Measurements from ENCODE around the gene GJB4. TPM values are rescaled to one million over a fixed set of nuclear protein-coding genes. Genes with fewer than 3 reads are reported as not detected.
"Not testable (repeated sequence)": the region's sequence is repeated elsewhere in the genome, so short reads cannot be mapped to it uniquely, and the experiment has no call there.

The GJB4 gene
- total and polyA plus RNA-seq, 5 donors from 2014 or later = not detected

- Mint-ChIP-seq H3K9me3 (peaks cover 0 to 4% (median 0%) of the 10 kb centered on the region in 7 donors), H3K27ac (no peak overlapping the region), H3K27me3 (peaks cover 14% of the 10 kb centered on the region), H3K36me3 (no peaks in the 10 kb centered on the region), H3K4me1 (no peaks in the 10 kb centered on the region), H3K4me3 (no peak overlapping the region)
- ATAC-seq (ENCODE audit: low read depth in 2 of 2) (no peak), DNase-seq (no peak)
- no peaks in the 10 kb centered on the region for H3K36me3 ChIP-seq (ENCODE audit: control insufficient read depth, insufficient read depth, low read length)
- H3K4me3 ChIP-seq (ENCODE audit: low read depth, low read length) = no peak overlapping the region
- H3K4me1 ChIP-seq (ENCODE audit: control insufficient read depth, insufficient read depth, low read length, poor library complexity, severe bottlenecking) = no peaks in the 10 kb centered on the region
- no peaks in the 10 kb centered on the region for H3K9me3 ChIP-seq (ENCODE audit: control insufficient read depth in 2 of 2, low read length in 2 of 2)
- H3K27me3 ChIP-seq (ENCODE audit: control insufficient read depth, insufficient read depth, low read length) = no peaks in the 10 kb centered on the region
- no peak overlapping the region for H3K27ac ChIP-seq (ENCODE audit: insufficient read depth, low read length, poor library complexity, severe bottlenecking)
Measured at GRCh38 chr1:34721241-34721640, 38.3 kb upstream of the GJB4 start.

DNA sequence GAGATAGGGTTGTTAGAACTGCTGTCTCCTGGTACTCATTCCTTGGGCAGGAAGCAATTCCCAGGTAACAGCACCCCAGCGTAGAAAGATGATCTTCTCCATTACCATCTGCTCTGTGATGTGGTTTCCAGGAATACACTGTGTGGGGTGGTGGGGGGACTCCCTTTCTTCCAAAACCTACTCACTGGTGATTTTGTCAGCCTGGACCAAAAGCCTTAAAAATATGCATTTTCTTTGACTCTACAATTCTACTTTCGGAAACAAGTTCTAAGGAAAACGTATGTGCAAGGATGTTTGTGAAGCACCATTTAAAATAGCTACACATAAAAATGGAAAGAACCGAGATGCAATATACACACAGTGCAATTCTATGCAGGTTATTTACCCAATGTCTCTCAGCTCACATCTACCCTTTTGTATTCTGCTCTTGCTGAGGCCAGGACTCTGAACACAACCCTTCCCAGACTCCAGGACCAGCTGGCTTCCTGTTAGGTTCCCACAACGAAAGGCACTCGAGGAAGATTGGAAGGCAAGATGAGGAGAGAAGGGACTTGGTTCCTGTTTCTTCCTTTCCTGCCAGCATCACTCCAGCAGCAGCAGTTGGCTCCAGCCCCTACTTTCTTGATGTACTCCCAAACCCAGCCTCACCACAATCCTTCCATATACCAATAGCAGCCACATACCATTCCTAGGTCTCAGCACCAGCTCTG lies 37.7 kb upstream of the GJB4 start:
- H3K9me3 ChIP-seq (ENCODE audit: control insufficient read depth in 2 of 2, low read length in 2 of 2) = no peaks in the 10 kb centered on the region
- no peak for ATAC-seq (ENCODE audit: low read depth in 2 of 2)
- no peaks in the 10 kb centered on the region for H3K4me1 ChIP-seq (ENCODE audit: control insufficient read depth, insufficient read depth, low read length, poor library complexity, severe bottlenecking)
- no peak overlapping the region for H3K27ac Mint-ChIP-seq
- DNase-seq = no peak
- H3K27ac ChIP-seq (ENCODE audit: insufficient read depth, low read length, poor library complexity, severe bottlenecking) = no peak overlapping the region
- H3K36me3 ChIP-seq (ENCODE audit: control insufficient read depth, insufficient read depth, low read length) = no peaks in the 10 kb centered on the region
- peaks cover 0 to 4% (median 0%) of the 10 kb centered on the region in 7 donors for H3K9me3 Mint-ChIP-seq
- H3K36me3 Mint-ChIP-seq = no peaks in the 10 kb centered on the region
- H3K27me3 Mint-ChIP-seq = peaks cover 16% of the 10 kb centered on the region
- H3K4me3 ChIP-seq (ENCODE audit: low read depth, low read length) = no peak overlapping the region
- H3K4me3 Mint-ChIP-seq = no peak overlapping the region
- H3K27me3 ChIP-seq (ENCODE audit: control insufficient read depth, insufficient read depth, low read length) = peaks cover 6% of the 10 kb centered on the region
- no peaks in the 10 kb centered on the region for H3K4me1 Mint-ChIP-seq

GRCh38 chr1:34726861-34727260 lies 32.7 kb upstream of the GJB4 start:
- no peaks in the 10 kb centered on the region for H3K4me1 Mint-ChIP-seq
- Histone ChIP-seq H3K27me3 (ENCODE audit: control insufficient read depth, insufficient read depth, low read length) (peaks cover 7% of the 10 kb centered on the region), H3K27ac (ENCODE audit: insufficient read depth, low read length, poor library complexity, severe bottlenecking) (no peak overlapping the region), H3K9me3 (ENCODE audit: control insufficient read depth in 2 of 2, low read length in 2 of 2) (no peaks in the 10 kb centered on the region), H3K36me3 (ENCODE audit: control insufficient read depth, insufficient read depth, low read length) (no peaks in the 10 kb centered on the region), H3K4me3 (ENCODE audit: low read depth, low read length) (no peak overlapping the region), H3K4me1 (ENCODE audit: control insufficient read depth, insufficient read depth, low read length, poor library complexity, severe bottlenecking) (no peaks in the 10 kb centered on the region)
- ATAC-seq (ENCODE audit: low read depth in 2 of 2) (no peak), DNase-seq (no peak)
- peaks cover 0 to 1% (median 0%) of the 10 kb centered on the region in 7 donors for H3K9me3 Mint-ChIP-seq
- no peaks in the 10 kb centered on the region for H3K36me3 Mint-ChIP-seq
- H3K27me3 Mint-ChIP-seq = peaks cover 16% of the 10 kb centered on the region
- H3K4me3 Mint-ChIP-seq = no peak overlapping the region
- no peak overlapping the region for H3K27ac Mint-ChIP-seq

DNA sequence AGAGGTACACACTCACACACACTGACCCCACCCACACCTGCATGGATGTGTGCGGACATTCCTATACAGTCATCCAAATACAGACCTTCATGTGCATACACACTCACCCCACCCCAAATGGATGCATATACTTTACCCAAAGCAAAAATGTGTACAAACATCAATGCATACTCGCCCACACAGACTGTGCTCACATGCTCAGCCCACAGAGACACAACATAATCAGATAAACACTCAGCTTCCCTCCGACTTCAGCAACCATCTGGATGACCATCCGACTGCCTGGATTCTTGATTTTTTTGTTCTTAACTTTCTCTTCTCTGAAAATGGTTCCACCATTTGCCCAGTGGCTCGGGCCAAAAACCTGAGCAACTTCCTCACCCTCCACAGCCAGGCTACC lies 29.1 kb upstream of the GJB4 start:
- H3K9me3 ChIP-seq (ENCODE audit: control insufficient read depth in 2 of 2, low read length in 2 of 2) = no peaks in the 10 kb centered on the region
- Mint-ChIP-seq H3K27me3 (peaks cover 16% of the 10 kb centered on the region), H3K27ac (no peak overlapping the region), H3K36me3 (no peaks in the 10 kb centered on the region), H3K9me3 (no peaks in the 10 kb centered on the region), H3K4me3 (no peak overlapping the region), H3K4me1 (no peaks in the 10 kb centered on the region)
- no peak for ATAC-seq (ENCODE audit: low read depth in 2 of 2)
- no peak overlapping the region for H3K4me3 ChIP-seq (ENCODE audit: low read depth, low read length)
- no peak overlapping the region for H3K27ac ChIP-seq (ENCODE audit: insufficient read depth, low read length, poor library complexity, severe bottlenecking)
- no peaks in the 10 kb centered on the region for H3K4me1 ChIP-seq (ENCODE audit: control insufficient read depth, insufficient read depth, low read length, poor library complexity, severe bottlenecking)
- no peak for DNase-seq
- H3K27me3 ChIP-seq (ENCODE audit: control insufficient read depth, insufficient read depth, low read length) = peaks cover 7% of the 10 kb centered on the region
- no peaks in the 10 kb centered on the region for H3K36me3 ChIP-seq (ENCODE audit: control insufficient read depth, insufficient read depth, low read length)

- DNase-seq; H3K36me3 ChIP-seq (ENCODE audit: control insufficient read depth, insufficient read depth, low read length); H3K4me3 ChIP-seq (ENCODE audit: low read depth, low read length); H3K27me3 ChIP-seq (ENCODE audit: control insufficient read depth, insufficient read depth, low read length); H3K27me3 Mint-ChIP-seq; H3K4me3 Mint-ChIP-seq; H3K4me1 ChIP-seq (ENCODE audit: control insufficient read depth, insufficient read depth, low read length, poor library complexity, severe bottlenecking); H3K36me3 Mint-ChIP-seq; H3K9me3 Mint-ChIP-seq; H3K9me3 ChIP-seq (ENCODE audit: control insufficient read depth in 2 of 2, low read length in 2 of 2); ATAC-seq (ENCODE audit: low read depth in 2 of 2); H3K27ac ChIP-seq (ENCODE audit: insufficient read depth, low read length, poor library complexity, severe bottlenecking); H3K27ac Mint-ChIP-seq; H3K4me1 Mint-ChIP-seq: not testable (repeated sequence)
Measured at GRCh38 chr1:34732831-34733230, 26.7 kb upstream of the GJB4 start.

GRCh38 chr1:34736692-34737091 lies 22.8 kb upstream of the GJB4 start:
- no peaks in the 10 kb centered on the region for H3K4me1 ChIP-seq (ENCODE audit: control insufficient read depth, insufficient read depth, low read length, poor library complexity, severe bottlenecking)
- no peaks in the 10 kb centered on the region for H3K9me3 Mint-ChIP-seq
- ATAC-seq (ENCODE audit: low read depth in 2 of 2) (no peak), DNase-seq (no peak)
- no peaks in the 10 kb centered on the region for H3K4me1 Mint-ChIP-seq
- H3K4me3 Mint-ChIP-seq = no peak overlapping the region
- no peaks in the 10 kb centered on the region for H3K36me3 Mint-ChIP-seq
- H3K27ac Mint-ChIP-seq = no peak overlapping the region
- no peak overlapping the region for H3K27ac ChIP-seq (ENCODE audit: insufficient read depth, low read length, poor library complexity, severe bottlenecking)
- no peaks in the 10 kb centered on the region for H3K9me3 ChIP-seq (ENCODE audit: control insufficient read depth in 2 of 2, low read length in 2 of 2)
- peaks cover 5% of the 10 kb centered on the region for H3K27me3 Mint-ChIP-seq
- H3K36me3 ChIP-seq (ENCODE audit: control insufficient read depth, insufficient read depth, low read length) = no peaks in the 10 kb centered on the region
- no peaks in the 10 kb centered on the region for H3K27me3 ChIP-seq (ENCODE audit: control insufficient read depth, insufficient read depth, low read length)
- no peak overlapping the region for H3K4me3 ChIP-seq (ENCODE audit: low read depth, low read length)

DNA sequence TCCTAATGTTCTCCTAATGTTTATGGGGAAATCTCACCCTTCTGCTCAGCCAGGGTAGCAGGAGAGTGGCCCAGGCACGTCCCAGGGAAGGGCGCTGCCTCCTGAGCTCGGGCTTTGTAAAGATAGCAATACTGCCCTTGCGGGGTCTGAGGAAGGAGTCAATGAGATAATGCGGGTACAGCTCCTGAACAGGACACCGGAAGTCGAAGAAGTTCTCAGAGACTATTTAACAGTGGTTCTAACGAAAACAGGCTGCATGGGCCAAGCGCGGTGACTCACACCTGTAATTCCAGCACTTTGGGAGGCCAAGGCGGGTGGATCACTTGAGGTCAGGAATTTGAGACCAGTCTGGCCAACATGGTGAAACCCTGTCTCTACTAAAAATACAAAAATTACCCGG lies 22.3 kb upstream of the GJB4 start:
- not testable (repeated sequence) for H3K9me3 Mint-ChIP-seq; H3K27me3 ChIP-seq (ENCODE audit: control insufficient read depth, insufficient read depth, low read length); H3K36me3 ChIP-seq (ENCODE audit: control insufficient read depth, insufficient read depth, low read length); H3K9me3 ChIP-seq (ENCODE audit: control insufficient read depth in 2 of 2, low read length in 2 of 2); H3K27ac ChIP-seq (ENCODE audit: insufficient read depth, low read length, poor library complexity, severe bottlenecking); H3K27me3 Mint-ChIP-seq; H3K27ac Mint-ChIP-seq; H3K4me1 Mint-ChIP-seq; ATAC-seq (ENCODE audit: low read depth in 2 of 2); H3K4me3 ChIP-seq (ENCODE audit: low read depth, low read length); DNase-seq; H3K4me1 ChIP-seq (ENCODE audit: control insufficient read depth, insufficient read depth, low read length, poor library complexity, severe bottlenecking); H3K36me3 Mint-ChIP-seq; H3K4me3 Mint-ChIP-seq

DNA sequence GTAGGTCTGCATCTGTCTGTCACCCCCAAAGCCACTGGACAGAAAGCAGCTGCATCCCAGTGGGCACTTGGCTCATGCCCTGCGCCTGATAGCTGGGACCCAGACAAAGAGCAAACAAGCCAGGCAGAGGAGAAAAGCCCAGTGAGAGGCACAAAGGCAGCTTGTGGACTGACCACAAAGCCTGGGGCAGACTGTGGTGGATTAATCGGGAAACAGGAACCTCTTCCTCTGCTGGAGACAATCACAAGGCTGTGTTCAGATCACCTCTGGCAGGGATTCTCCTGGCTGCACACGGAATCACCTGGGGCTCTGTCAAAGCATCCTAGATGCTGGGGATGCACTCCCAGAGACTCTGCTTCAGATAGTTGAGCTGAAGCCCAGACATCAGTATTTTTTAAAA lies 19.9 kb upstream of the GJB4 start:
- H3K27me3 Mint-ChIP-seq = peaks cover 13% of the 10 kb centered on the region
- no peak overlapping the region for H3K4me3 Mint-ChIP-seq
- H3K4me1 Mint-ChIP-seq = peaks cover 0 to 4% (median 0%) of the 10 kb centered on the region in 4 donors
- Histone ChIP-seq H3K9me3 (ENCODE audit: control insufficient read depth in 2 of 2, low read length in 2 of 2) (no peaks in the 10 kb centered on the region), H3K4me3 (ENCODE audit: low read depth, low read length) (no peak overlapping the region), H3K27ac (ENCODE audit: insufficient read depth, low read length, poor library complexity, severe bottlenecking) (no peak overlapping the region), H3K36me3 (ENCODE audit: control insufficient read depth, insufficient read depth, low read length) (no peaks in the 10 kb centered on the region), H3K27me3 (ENCODE audit: control insufficient read depth, insufficient read depth, low read length) (no peaks in the 10 kb centered on the region), H3K4me1 (ENCODE audit: control insufficient read depth, insufficient read depth, low read length, poor library complexity, severe bottlenecking) (no peaks in the 10 kb centered on the region)
- no peaks in the 10 kb centered on the region for H3K36me3 Mint-ChIP-seq
- no peaks in the 10 kb centered on the region for H3K9me3 Mint-ChIP-seq
- DNase-seq (no peak), ATAC-seq (ENCODE audit: low read depth in 2 of 2) (no peak)
- no peak overlapping the region for H3K27ac Mint-ChIP-seq

All from CD4-positive, CD25-positive, alpha-beta regulatory T cell (primary cell).